VCaP (cell line): Measurements from ENCODE around the gene PGS1.
A peak's percentile ranks its signal among the peaks of the same experiment; 100 is the strongest.

Source experiments
- H3K27ac ChIP-seq: fragments of 450-650 bp; 2 replicates; pipeline ENCODE4 v1.5.1; 2017
- CTCF ChIP-seq: fragments of 450-650 bp; conservative IDR thresholded peaks from 2 replicates; pipeline ENCODE4 v1.5.1; 2017; ENCODE audit warnings: mild to moderate bottlenecking, moderate library complexity

PGS1 gene

DNA sequence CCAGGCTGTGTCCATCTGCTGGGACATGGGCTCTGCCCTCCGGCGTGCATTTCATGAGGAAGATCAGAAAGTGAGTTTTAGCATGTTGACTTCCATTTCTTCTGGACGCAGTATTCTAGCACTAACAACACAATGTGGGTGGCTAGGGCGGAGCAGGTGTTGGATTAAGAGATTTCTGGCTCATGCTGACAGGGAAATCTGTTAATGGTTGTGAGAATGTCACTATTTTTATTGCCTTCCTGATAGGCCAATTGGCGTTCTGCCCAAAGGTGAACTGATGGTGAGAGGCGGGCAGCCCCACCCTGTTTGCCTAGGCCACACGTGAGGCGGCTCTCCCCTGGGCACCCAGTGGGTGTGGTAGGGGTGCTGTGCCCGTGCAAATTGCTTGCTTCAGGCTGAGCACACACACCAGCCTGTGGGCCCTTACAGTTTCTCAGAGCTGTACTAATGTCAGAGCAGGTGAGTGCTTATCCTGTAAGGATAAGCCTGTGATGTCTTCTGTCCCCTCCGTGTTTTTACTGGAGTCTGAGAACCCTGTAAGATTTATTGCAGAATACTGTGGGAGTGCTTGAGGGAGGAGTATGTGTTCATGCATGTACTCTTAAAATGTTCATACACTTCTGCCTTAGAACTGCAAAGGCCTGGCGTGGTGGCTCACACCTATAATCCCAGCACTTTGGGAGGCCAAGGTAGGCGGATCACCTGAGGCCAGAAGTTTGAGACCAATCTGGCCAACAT lies 30.9 kb downstream of the PGS1 start:
- no peak for TF ChIP-seq CTCF

DNA sequence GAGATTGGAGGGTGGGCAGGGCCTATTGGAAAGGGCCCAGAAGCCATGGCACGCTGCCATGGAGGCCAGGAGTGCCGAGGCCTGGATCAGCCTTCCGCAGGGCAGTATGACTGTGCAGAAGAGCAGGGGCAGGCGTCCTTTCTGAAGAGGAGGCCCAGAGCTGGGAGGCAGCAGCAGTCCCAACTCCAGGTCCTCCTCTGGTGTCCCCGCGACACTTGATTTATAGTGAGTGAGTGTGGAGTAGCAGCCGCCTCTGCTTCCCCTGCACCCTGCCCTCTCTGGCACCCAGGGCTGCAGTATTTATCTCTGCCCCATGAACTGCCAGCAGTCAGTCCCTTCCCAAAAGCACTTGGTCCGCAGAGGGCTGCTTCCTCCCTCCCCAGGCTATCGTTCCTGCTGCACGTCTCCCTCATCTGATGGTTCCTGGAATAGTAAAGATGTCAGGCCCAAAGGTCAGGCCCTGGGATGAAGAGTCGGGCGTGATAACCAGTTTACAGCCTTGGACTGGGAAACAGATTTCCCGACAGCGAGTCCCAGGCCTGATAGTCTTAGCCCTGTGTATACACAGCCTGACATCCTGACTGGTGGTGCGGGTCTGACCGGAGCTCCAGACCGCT lies 32.9 kb downstream of the PGS1 start:
- no peak for TF ChIP-seq CTCF
- H3K27ac ChIP-seq, result peak overlapping the region; percentile 63

More for the DNA sequence above, 30.9 kb downstream of the PGS1 start:
- peak overlapping the region; percentile 60 for H3K27ac ChIP-seq

- peak; percentile 73 for TF ChIP-seq CTCF
- H3K27ac ChIP-seq, result peak overlapping the region; percentile 63
These were observed 34.0 kb downstream of the PGS1 start for GRCh38 chr17:78412403-78412802.

DNA sequence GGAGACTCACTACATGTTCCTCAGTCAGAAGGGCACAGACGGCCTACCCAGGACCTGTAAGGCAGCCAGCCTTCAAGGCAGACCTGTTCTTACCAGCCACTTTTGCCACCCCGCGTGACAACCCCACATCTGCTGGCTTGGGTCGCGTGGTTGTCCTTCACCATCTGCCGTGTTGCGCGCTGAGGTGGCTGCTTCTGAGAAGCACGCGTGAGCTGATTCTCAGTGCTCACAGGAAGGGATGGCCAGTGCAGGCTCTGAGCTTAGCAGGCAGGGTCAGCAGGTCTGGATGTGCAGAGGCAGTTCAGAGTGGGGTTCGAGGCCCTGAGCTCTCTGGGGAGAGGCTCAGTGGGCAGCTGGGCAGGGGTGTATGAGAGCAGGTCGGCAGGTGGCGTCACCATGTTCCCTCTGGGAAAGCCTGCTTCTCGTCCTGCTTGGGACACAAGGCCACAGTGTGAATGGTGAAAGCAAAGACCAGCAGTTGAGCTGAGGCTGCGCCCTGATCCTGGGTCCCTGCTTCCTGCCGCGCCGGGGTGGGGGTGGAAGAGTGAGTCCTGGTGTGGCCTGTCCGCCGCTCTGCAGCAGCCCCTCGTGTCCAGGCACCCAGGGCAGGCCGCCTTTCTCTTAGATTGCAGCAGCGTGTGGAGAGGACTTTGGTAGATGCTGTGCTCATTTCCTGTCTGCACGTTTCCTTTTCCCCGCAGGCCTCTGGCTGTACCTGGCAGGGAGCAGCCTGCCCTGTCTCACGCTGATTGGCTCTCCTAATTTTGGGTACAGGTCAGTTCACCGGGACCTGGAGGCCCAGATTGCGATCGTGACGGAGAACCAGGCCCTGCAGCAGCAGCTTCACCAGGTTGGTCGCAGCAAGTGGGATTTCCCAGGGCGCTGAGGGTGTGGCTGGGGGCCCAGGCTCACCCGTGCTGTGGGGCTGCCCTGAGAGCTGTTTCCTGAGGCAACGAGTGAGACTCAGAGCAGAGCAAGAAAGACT lies 36.0 kb downstream of the PGS1 start:
- no peak overlapping the region for H3K27ac ChIP-seq
- no peak for TF ChIP-seq CTCF

- TF ChIP-seq CTCF, result no peak
- H3K27ac ChIP-seq, result peak overlapping the region; percentile 48
These were observed 37.6 kb downstream of the PGS1 start for GRCh38 chr17:78415821-78416711.

DNA sequence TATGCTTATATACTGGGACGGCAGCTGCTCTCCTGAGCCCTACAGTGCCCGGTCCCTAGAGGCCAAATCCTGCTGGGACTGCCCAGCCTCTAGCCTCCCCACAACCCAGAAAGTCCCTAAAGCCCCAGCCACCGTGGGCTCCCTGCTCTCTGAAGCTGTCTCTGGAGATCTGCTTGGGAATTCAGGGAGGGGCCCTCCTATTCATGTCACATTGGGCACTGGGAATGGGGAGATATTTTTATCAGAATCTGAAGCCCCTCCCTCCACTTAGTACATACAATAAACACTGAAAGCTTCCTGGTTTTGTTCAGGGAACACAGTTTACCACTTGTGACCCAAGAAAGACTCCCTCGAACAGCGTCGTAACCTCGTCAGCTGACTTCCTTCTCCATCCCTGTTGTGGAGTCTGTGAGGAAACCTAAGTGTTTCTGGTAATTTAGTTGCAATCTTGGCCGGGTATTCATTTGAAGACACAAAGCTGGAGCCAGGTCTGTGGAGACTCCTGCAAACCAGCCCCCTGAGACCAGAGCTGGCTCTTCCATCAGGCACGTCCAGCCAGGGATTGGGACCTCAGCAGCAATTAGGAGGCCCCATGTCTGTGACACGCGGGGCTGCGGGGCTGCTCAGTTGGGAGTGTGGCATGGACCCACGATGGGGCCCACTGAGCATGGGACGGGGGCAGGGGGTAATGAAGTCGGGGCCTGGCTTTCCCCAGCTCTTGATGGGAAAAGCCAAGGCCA lies 38.5 kb downstream of the PGS1 start:
- TF ChIP-seq CTCF, result no peak
- H3K27ac ChIP-seq, result peak overlapping the region; percentile 48
